GM12878 (cell line): ENCODE measurements around the gene ARVCF. TPM values are rescaled to one million over a fixed set of nuclear protein-coding genes. Genes with fewer than 3 reads are reported as not detected.

Source experiments
- ATAC-seq: fragments of 200-7000 bp; cut with Tn5 transposase; 3 replicates; pipeline ENCODE4 v1.9.1; 2020; ENCODE audit warnings: mild to moderate bottlenecking, moderate library complexity
- BruUV-seq: library from RNA; stranded (reverse); fragments of 400-500 nt; replicated peaks from 2 replicates; lab custom pipeline; 2021; lab: Mats Ljungman, UMichigan
- CTCF ChIA-PET: fragments of 300-600 bp; sonication (Branson Sonifier 250); formaldehyde crosslinking; extraction: SDS; loops from one replicate; lab custom pipeline; 2021; ENCODE audit warnings: inconsistent platforms; lab: Yijun Ruan, JAX
- POLR2A ChIA-PET: fragments of 350-600 bp; formaldehyde crosslinking; extraction: SDS; loops from one replicate; lab custom pipeline; 2021; ENCODE audit warnings: inconsistent platforms; lab: Charles Lee
- RAD21 ChIA-PET: fragments of 300-600 bp; sonication (Branson Sonifier 250); formaldehyde crosslinking; loops from one replicate; lab custom pipeline; 2023; ENCODE audit warnings: antibody characterized with exemption; ENCODE audit not compliant: unreplicated experiment; lab: Charles Lee
- SMC1A ChIA-PET: fragments of 300-600 bp; sonication (Branson Sonifier 250); formaldehyde crosslinking; loops from one replicate; lab custom pipeline; 2023; ENCODE audit not compliant: unreplicated experiment, uncharacterized antibody; lab: Charles Lee
- DNase-seq: peaks from one replicate; pipeline ENCODE4 v3.0.0-alpha.2; 2011; ENCODE audit warnings: low read depth, low spot score
- FAIRE-seq: peaks from 3 replicates; lab custom pipeline; 2011; peaks lifted over from hg19 to GRCh38; lab: Jason Lieb, UNC
- H2AFZ ChIP-seq: 2 replicates; pipeline ENCODE4 v1.6.0; 2011; ENCODE audit warnings: low read depth, low read length, control low read depth; ENCODE audit not compliant: control insufficient read depth
- H3K27ac ChIP-seq: 2 replicates; pipeline ENCODE4 v1.5.1; 2011; ENCODE audit warnings: control low read depth; ENCODE audit not compliant: control insufficient read depth, insufficient read depth
- H3K27me3 ChIP-seq, 2 experiments: replicated peaks in 1 of 2; 2 replicates each; pipeline versions ENCODE4 v1.6.0 to v1.6.1; 2011; ENCODE audit warnings: low read length in 1 of 2; ENCODE audit not compliant: control insufficient read depth in 2 of 2, insufficient read depth in 2 of 2
- H3K36me3 ChIP-seq, 2 experiments: 2 replicates each; pipeline ENCODE4 v1.5.1; 2011; ENCODE audit warnings: low read length in 1 of 2; ENCODE audit not compliant: control insufficient read depth in 2 of 2, insufficient read depth in 2 of 2
- H3K4me1 ChIP-seq: 2 replicates; pipeline ENCODE4 v1.6.1; 2011; ENCODE audit warnings: mild to moderate bottlenecking, low read length, moderate library complexity, mixed read lengths; ENCODE audit not compliant: control insufficient read depth, insufficient read depth
- H3K4me2 ChIP-seq: 2 replicates; pipeline ENCODE4 v1.6.0; 2011; ENCODE audit warnings: control low read depth; ENCODE audit not compliant: control insufficient read depth, insufficient read depth
- H3K4me3 ChIP-seq: fragments of 200-600 bp; sonication (generic); 2 replicates; pipeline ENCODE4 v1.5.1; 2016
- H3K79me2 ChIP-seq: 2 replicates; pipeline ENCODE4 v1.6.0; 2011; ENCODE audit warnings: low read length; ENCODE audit not compliant: control insufficient read depth, insufficient read depth
- H3K9ac ChIP-seq: 2 replicates; pipeline ENCODE4 v1.8.0; 2011; ENCODE audit warnings: low read length, control low read depth, mixed read lengths; ENCODE audit not compliant: control insufficient read depth, insufficient read depth
- H3K9me3 ChIP-seq: replicated peaks from 3 replicates; pipeline ENCODE4 v1.5.1; 2011; ENCODE audit warnings: mild to moderate bottlenecking, low read length; ENCODE audit not compliant: control insufficient read depth, insufficient read depth
- H4K20me1 ChIP-seq: 2 replicates; pipeline ENCODE4 v1.6.0; 2011; ENCODE audit not compliant: control insufficient read depth, insufficient read depth
- BRCA1 ChIP-seq: IDR thresholded peaks from 2 replicates; pipeline ENCODE4 v1.6.1; 2011; ENCODE audit warnings: low read depth, low read length, improper control_type of control experiment
- CHD2 ChIP-seq: IDR thresholded peaks from 2 replicates; pipeline ENCODE4 v1.6.1; 2011; ENCODE audit warnings: low read depth, low read length, improper control_type of control experiment, borderline replicate concordance
- FOS ChIP-seq: IDR thresholded peaks from 3 replicates; pipeline ENCODE4 v1.6.1; 2011; ENCODE audit warnings: borderline replicate concordance; ENCODE audit not compliant: insufficient read length; ENCODE audit errors: extremely low read depth
- TCF7 ChIP-seq: IDR thresholded peaks from 2 replicates; pipeline ENCODE4 v1.6.1; 2014; ENCODE audit warnings: antibody characterized with exemption, borderline replicate concordance
- ZSCAN29 ChIP-seq: fragments of 450-650 bp; IDR thresholded peaks from 2 replicates; pipeline ENCODE4 v1.6.1; 2017; ENCODE audit warnings: mild to moderate bottlenecking, moderate library complexity
- WGBS: methylation state at CpG from one replicate; pipeline ENCODE4 v1.1.6; 2016; ENCODE audit warnings: low lambda C conversion rate; ENCODE audit not compliant: insufficient replicate concordance, insufficient coverage; ENCODE audit errors: missing lambda C conversion rate; 5-methylcytosine and 5-hydroxymethylcytosine counted together
- in situ Hi-C: fragments of 300-500 bp; cut with MboI; formaldehyde crosslinking; loops from 9 replicates; pipeline ENCODE4 v1.14.3; 2018; ENCODE audit warnings: mixed read lengths
- intact Hi-C: fragments of 100-400 bp; cut with micrococcal nuclease; formaldehyde crosslinking; loops from one replicate; pipeline ENCODE4 v1.14.2; 2022; ENCODE audit not compliant: unreplicated experiment
- polyA plus RNA-seq, 11 experiments: library from polyadenylated mRNA; depleted of rRNA in 4 of 11; unstranded in 6 of 11; stranded (reverse) in 5 of 11; fragments of >200 nt; fragmentation: Nextera tagmentation in 4 of 11; fragmentation: Illumina TruSeq in 1 of 11; extraction: Ambion mirVana in 4 of 11; extraction: Trizol in 1 of 11; gene quantifications; 1 replicate in 1 of 11; 2 replicates in 10 of 11; pipeline versions ENCODE4 v1.2.1 to v1.2.3, GENCODE V29; 2011 to 2016; ENCODE audit warnings: inconsistent platforms in 2 of 11, missing spikeins in 2 of 11, low read depth in 1 of 11
- total RNA-seq, 4 experiments: library from RNA; depleted of rRNA in 3 of 4; stranded (reverse); fragments of >200 nt in 3 of 4; fragmentation: Illumina TruSeq in 1 of 4; extraction: Trizol in 1 of 4; gene quantifications; 2 replicates each; pipeline versions ENCODE4 v1.2.1 to v1.2.3, GENCODE V29; 2013 to 2021
- TF ChIP-seq, protein P1 (sequence below): fragments of 450-650 bp; IDR thresholded peaks from 2 replicates; pipeline ENCODE4 v1.6.1; 2018; ENCODE audit warnings: borderline replicate concordance, mild to moderate bottlenecking; ENCODE audit not compliant: partially characterized antibody

The ARVCF gene
- total and polyA plus RNA-seq, 10 of the 15 experiments (the other 5 are each of a cell fraction or from before 2014, with no cell fraction given), result 0.13 to 1.9 (median 1.0) TPM; not detected in 2

DNA sequence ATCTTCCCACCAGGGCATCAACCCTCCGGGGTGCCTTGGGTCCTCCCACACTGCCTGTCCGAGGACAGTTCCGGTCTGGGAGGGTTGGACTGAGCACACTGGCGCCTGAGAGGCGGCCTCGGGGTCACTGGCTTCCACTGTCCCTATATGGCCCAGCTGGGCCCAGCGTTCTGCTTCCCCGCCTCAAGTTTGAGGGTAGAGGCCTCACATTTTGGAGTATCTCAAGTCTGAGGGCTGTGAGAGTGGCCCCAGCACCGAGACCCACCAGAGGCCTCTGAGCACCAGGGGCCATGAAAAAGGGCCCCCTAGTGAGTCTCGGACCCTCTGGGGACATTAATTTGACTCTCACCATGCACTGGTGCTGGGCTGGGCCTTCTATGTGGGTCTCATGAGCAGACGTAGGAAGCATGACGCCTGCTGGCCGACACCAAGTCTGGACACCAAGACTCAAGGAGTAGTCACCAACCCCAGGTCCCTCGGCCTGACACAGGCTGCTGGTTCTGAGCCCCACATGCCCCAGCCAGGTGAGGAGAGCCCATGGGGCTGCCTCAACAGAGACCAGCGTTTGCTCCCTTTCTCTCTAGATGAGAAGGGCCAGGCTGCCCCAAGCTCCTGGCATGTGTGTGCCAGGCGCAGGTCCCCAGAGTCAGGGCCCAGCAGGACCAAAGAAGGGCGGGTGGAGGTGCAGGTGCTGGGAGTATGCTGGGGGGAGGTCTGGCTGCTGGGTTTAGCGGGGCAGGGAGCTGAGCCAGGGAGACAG lies 27.5 kb downstream of the ARVCF start:
- no peak overlapping the region for H3K9ac ChIP-seq
- SMC1A ChIA-PET, result no interaction called here
- no peak overlapping the region for H3K4me3 ChIP-seq
- ATAC-seq, result no peak
- no peaks in the 10 kb centered on the region for H3K36me3 ChIP-seq
- H3K4me1 ChIP-seq, result no peaks in the 10 kb centered on the region
- H3K27me3 ChIP-seq, result peaks cover 0 to 2% of the 10 kb centered on the region in 2 experiments; a peak in 1 of 4 replicates
- in situ Hi-C loops, result no loop called here
- BruUV-seq, result no TSS peak
- POLR2A ChIA-PET, result no interaction called here
- CTCF ChIA-PET, result no interaction called here
- no peak overlapping the region for H3K4me2 ChIP-seq
- H3K79me2 ChIP-seq, result no peaks in the 10 kb centered on the region
- H3K9me3 ChIP-seq, result no peaks in the 10 kb centered on the region
- FAIRE-seq, result no peak
- intact Hi-C loops, result no loop called here
- DNase-seq, result no peak
- WGBS, result 33% methylated on average over 18 of the region's 18 CpGs
- H3K27ac ChIP-seq, result no peak overlapping the region
- RAD21 ChIA-PET, result no interaction called here
- H4K20me1 ChIP-seq, result no peaks in the 10 kb centered on the region
- TF ChIP-seq FOS (no peak), ZSCAN29 (no peak), BRCA1 (no peak), TCF7 (no peak), CHD2 (no peak)
- TF ChIP-seq, protein P1, sequence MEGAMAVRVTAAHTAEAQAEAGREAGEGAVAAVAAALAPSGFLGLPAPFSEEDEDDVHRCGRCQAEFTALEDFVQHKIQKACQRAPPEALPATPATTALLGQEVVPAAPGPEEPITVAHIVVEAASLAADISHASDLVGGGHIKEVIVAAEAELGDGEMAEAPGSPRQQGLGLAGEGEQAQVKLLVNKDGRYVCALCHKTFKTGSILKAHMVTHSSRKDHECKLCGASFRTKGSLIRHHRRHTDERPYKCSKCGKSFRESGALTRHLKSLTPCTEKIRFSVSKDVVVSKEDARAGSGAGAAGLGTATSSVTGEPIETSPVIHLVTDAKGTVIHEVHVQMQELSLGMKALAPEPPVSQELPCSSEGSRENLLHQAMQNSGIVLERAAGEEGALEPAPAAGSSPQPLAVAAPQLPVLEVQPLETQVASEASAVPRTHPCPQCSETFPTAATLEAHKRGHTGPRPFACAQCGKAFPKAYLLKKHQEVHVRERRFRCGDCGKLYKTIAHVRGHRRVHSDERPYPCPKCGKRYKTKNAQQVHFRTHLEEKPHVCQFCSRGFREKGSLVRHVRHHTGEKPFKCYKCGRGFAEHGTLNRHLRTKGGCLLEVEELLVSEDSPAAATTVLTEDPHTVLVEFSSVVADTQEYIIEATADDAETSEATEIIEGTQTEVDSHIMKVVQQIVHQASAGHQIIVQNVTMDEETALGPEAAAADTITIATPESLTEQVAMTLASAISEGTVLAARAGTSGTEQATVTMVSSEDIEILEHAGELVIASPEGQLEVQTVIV, result no peak
- TF ChIP-seq, all 136 proteins: peak for 0
- H2AFZ ChIP-seq, result no peak overlapping the region
